ENCODE data around the gene ID2. TPM values are rescaled to one million over a fixed set of nuclear protein-coding genes. Genes with fewer than 3 reads are reported as not detected.

ID2 gene
- total and polyA plus RNA-seq, 2 experiments from 2014 or later, result 612 to 910 TPM

DNA sequence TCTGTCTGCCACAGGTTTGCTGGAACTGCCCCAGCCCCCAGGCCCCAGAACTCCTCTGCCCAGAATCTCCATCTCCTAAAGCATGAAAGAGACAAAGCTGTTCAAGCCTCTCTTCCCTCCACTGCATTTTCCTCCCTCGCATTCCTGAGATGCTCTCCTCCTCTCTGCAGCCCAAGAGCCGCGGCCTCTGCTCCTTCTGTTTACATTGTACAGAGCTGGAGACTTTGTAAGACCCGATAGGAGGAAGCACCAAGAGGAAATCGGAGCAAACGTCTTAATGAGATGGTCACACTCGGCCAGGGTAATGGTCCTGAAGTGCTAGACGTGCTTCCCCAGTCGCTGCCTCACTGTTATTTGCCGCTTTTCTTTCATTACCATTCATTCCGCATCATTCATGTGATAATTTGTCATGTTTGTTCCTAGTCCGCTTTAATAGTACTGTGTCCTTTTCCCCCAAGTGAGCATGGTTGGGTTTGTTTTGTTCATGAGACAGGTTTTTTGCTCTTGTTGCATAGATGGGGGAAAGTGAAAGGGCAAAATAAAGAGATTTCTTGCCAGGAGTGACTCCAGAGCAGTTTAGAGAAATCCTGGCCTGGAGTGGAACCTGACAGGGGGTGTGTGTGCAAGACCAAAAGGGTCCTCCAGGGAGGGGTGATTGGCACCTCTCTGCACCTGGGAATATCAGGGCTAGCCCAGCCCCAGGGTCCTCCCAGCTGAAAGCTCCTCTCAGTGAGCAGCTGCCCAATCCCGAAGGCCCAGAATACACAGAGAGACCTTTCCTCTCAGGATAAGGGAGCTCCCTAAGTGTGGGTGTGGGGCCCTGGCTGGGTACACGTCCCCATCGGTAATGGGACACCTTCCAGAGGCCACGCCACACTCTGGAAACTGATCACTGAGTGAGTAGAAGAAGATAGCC is 44.9 kb upstream of the ID2 start:
- Histone ChIP-seq H3K9me3 (ENCODE audit: low read depth) (no peaks in the 10 kb centered on the region), H3K9me2 (replicated peaks; ENCODE audit: insufficient read depth) (no peaks in the 10 kb centered on the region), H3K4me1 (ENCODE audit: insufficient read depth) (peaks cover 31% of the 10 kb centered on the region), H3K27me3 (no peaks in the 10 kb centered on the region), H3K79me2 (no peaks in the 10 kb centered on the region), H3K36me3 (replicated peaks; ENCODE audit: insufficient read depth, low read depth) (no peaks in the 10 kb centered on the region), H4K20me1 (ENCODE audit: insufficient read depth, poor library complexity, severe bottlenecking) (no peaks in the 10 kb centered on the region), H3K4me3 (no peak overlapping the region), H3K4me2 (peak overlapping the region; percentile 48), H2AFZ (peak overlapping the region; percentile 9), H3K27ac (peak overlapping the region; percentile 32)
- 29% methylated on average over 16 of the region's 16 CpGs for WGBS (ENCODE audit: low lambda C conversion rate, missing lambda C conversion rate)
- TF ChIP-seq EZH2phosphoT487 (IDR thresholded peaks at IDR 0.05; ENCODE audit: low read depth, severe bottlenecking, unreplicated experiment), result no peak
- TF ChIP-seq EZH2 (IDR thresholded peaks at IDR 0.05; ENCODE audit: borderline replicate concordance), result no peak
- TF ChIP-seq, protein P1, sequence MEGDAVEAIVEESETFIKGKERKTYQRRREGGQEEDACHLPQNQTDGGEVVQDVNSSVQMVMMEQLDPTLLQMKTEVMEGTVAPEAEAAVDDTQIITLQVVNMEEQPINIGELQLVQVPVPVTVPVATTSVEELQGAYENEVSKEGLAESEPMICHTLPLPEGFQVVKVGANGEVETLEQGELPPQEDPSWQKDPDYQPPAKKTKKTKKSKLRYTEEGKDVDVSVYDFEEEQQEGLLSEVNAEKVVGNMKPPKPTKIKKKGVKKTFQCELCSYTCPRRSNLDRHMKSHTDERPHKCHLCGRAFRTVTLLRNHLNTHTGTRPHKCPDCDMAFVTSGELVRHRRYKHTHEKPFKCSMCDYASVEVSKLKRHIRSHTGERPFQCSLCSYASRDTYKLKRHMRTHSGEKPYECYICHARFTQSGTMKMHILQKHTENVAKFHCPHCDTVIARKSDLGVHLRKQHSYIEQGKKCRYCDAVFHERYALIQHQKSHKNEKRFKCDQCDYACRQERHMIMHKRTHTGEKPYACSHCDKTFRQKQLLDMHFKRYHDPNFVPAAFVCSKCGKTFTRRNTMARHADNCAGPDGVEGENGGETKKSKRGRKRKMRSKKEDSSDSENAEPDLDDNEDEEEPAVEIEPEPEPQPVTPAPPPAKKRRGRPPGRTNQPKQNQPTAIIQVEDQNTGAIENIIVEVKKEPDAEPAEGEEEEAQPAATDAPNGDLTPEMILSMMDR (IDR thresholded peaks at IDR 0.05; ENCODE audit: poor library complexity), result no peak
- DNase-seq (ENCODE audit: low spot score), result peak; percentile 51

- no peak overlapping the region for H2AFZ ChIP-seq
- H3K27ac ChIP-seq, result no peak overlapping the region
- H3K9me3 ChIP-seq (ENCODE audit: low read depth), result no peaks in the 10 kb centered on the region
- no peaks in the 10 kb centered on the region for H3K36me3 ChIP-seq (replicated peaks; ENCODE audit: insufficient read depth, low read depth)
- peaks cover 33% of the 10 kb centered on the region for H3K4me1 ChIP-seq (ENCODE audit: insufficient read depth)
- DNase-seq (ENCODE audit: low spot score), result no peak
- TF ChIP-seq EZH2 (IDR thresholded peaks at IDR 0.05; ENCODE audit: borderline replicate concordance), result no peak
- TF ChIP-seq, protein P1 (IDR thresholded peaks at IDR 0.05; ENCODE audit: poor library complexity), result no peak
- TF ChIP-seq EZH2phosphoT487 (IDR thresholded peaks at IDR 0.05; ENCODE audit: low read depth, severe bottlenecking, unreplicated experiment), result no peak
- H3K9me2 ChIP-seq (replicated peaks; ENCODE audit: insufficient read depth), result no peaks in the 10 kb centered on the region
- H3K4me2 ChIP-seq, result no peak overlapping the region
- H3K27me3 ChIP-seq, result no peaks in the 10 kb centered on the region
- 63% methylated on average over 12 of the region's 12 CpGs for WGBS (ENCODE audit: low lambda C conversion rate, missing lambda C conversion rate)
- no peaks in the 10 kb centered on the region for H3K79me2 ChIP-seq
- H4K20me1 ChIP-seq (ENCODE audit: insufficient read depth, poor library complexity, severe bottlenecking), result no peaks in the 10 kb centered on the region
- H3K4me3 ChIP-seq, result no peak overlapping the region
Measured at GRCh38 chr2:8638327-8638726, 43.5 kb upstream of the ID2 start.

GRCh38 chr2:8639122-8639635 is 42.7 kb upstream of the ID2 start:
- no peak for DNase-seq (ENCODE audit: low spot score)
- no peak overlapping the region for H3K4me3 ChIP-seq
- no peaks in the 10 kb centered on the region for H3K9me3 ChIP-seq (ENCODE audit: low read depth)
- H3K36me3 ChIP-seq (replicated peaks; ENCODE audit: insufficient read depth, low read depth), result no peaks in the 10 kb centered on the region
- H3K4me2 ChIP-seq, result no peak overlapping the region
- no peak overlapping the region for H3K27ac ChIP-seq
- H4K20me1 ChIP-seq (ENCODE audit: insufficient read depth, poor library complexity, severe bottlenecking), result no peaks in the 10 kb centered on the region
- no peaks in the 10 kb centered on the region for H3K79me2 ChIP-seq
- H3K9me2 ChIP-seq (replicated peaks; ENCODE audit: insufficient read depth), result no peaks in the 10 kb centered on the region
- H2AFZ ChIP-seq, result no peak overlapping the region
- no peaks in the 10 kb centered on the region for H3K27me3 ChIP-seq
- 100% methylated on average over 5 of the region's 5 CpGs for WGBS (ENCODE audit: low lambda C conversion rate, missing lambda C conversion rate)
- TF ChIP-seq, protein P1 (IDR thresholded peaks at IDR 0.05; ENCODE audit: poor library complexity), result no peak
- TF ChIP-seq EZH2phosphoT487 (IDR thresholded peaks at IDR 0.05; ENCODE audit: low read depth, severe bottlenecking, unreplicated experiment) (no peak), EZH2 (IDR thresholded peaks at IDR 0.05; ENCODE audit: borderline replicate concordance) (no peak)
- peaks cover 31% of the 10 kb centered on the region for H3K4me1 ChIP-seq (ENCODE audit: insufficient read depth)
